GM18517 (cell line): ENCODE measurements around the gene MACO1.

Experiments used
- ATAC-seq: cut with Tn5 transposase; IDR thresholded peaks from one replicate; pipeline ENCODE4 v1.9.1; 2021; ENCODE audit warnings: mild to moderate bottlenecking, moderate library complexity; ENCODE audit not compliant: unreplicated experiment

Gene MACO1

DNA sequence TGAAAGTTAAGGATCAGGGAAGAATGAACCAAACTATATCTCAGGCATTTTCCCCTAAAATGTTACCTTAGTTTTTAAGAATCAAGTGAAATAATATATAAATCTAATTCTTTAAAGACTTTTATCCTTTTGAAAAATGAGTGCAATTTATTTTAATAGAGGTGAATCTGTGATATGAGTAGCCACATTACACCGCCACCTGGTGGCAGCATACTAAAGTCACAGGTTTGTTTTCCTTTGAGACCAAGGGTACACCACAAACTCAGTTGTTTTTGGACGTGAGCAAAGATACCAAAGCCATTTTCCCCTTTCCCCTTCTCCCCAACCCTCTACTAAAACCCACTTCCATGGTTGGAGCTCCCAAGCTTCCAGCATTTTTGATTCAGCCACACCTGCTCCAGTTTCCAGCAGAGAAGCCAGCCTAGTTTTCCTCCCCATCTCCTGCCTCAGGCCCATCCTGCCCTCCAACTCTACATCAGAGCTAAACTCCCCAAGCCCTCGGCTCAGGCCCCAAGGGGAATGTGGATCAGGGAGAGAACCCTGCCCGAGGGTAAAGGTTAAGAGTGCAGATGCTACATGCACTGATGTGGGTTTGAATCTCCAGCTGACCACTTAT, 89.9 kb downstream of the MACO1 start:
- no peak for ATAC-seq

DNA sequence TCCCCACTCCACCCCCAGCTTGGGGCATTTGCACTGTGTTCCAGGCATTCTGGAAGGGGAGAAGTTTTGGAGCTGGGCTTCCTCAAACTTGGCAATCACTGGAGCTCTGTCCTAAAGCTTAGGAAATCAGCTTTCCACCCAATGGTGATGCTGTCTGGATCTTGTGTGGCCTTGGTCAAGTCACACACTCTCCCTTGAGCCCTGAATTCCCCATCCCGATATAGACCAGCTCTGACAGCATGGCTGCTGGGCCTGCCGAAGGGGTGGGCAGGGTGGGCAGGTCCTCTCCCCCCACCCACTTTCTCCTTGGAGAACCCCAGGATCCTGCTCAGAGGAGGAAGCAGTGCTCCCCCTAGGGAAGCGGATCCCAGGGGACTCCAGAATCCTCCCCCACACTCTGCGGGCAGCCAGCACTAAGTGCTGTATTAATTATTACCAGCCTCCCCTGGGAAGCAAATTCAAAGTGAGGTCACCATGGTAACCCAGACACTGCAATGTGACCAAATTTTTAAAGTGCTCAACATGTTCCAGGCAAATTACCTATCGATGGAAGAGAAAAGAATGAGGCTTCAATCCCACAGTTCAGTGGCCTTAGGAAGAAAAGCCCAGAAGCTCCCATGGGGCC, 91.4 kb downstream of the MACO1 start:
- ATAC-seq, result no peak

DNA sequence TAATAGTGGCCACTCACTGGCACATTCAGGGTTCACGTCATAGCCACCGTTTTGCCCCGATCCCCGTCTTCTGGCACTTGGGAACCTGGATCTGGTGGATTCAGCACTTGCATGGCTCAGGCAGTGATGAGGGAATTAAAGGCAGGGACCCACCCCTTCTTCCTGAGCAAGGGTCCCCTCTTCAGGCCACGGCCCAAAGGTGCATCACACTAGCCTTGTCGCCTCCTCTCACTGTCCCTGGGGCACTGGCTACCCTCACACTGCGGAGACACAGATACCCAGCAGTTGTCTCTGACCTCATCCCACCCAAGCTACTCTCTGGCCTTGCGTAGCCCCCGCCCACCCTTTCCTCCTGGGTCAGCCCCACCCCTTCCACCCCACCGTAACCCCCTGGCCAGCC, 92.8 kb downstream of the MACO1 start:
- ATAC-seq, result no peak

DNA sequence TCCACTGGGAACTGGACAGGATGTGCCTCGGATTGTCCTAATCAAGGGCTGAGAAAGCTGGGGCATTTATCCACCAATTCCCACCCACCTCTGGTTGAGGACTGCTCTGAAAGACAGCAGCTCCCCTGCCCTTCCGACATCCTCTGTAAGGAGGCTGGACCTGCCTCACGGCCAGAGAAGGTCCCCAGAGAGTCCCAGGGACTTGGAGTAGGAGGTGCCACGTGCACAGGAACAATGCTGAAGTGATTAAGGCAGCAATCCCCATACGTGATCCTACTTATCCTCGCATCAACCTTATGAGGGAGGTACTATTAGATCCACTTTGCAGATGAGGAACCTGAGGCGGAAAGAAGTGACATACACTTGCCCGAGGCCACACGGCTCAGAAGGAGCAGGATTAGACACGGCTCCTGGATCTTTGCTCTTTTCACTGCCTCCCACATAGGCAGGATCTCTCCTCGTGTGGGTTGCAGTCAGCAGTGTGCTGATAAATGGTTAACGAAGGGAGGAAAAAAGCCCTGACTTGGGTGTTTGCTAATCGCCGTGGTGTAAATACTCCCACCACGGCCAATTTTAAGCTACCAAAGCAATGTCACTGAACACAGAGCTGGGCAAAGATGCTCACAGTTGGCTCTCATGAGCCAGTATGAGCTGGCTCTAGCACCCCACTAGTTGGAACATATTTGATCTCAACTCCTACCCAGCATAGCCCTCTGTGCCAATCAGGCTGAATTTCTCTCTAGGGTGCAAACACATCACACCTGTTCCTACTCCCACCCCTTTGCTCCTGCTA, 94.1 kb downstream of the MACO1 start:
- no peak for ATAC-seq

DNA sequence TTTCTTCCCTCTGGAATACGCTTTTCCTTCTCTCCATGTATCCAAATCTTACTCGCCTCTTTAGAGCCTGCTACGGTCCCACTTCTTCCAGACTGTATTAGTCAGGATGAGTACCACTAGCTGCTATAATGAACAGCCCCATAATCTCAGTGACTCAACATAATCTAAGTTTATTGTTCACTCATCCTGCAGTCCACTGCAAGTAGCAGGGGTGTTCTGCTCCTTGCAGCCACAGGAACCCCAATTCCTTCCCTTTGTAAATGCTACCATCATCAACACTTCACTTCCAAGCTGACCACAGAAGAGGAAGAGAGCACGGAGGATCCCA, 94.6 kb downstream of the MACO1 start:
- no peak for ATAC-seq

DNA sequence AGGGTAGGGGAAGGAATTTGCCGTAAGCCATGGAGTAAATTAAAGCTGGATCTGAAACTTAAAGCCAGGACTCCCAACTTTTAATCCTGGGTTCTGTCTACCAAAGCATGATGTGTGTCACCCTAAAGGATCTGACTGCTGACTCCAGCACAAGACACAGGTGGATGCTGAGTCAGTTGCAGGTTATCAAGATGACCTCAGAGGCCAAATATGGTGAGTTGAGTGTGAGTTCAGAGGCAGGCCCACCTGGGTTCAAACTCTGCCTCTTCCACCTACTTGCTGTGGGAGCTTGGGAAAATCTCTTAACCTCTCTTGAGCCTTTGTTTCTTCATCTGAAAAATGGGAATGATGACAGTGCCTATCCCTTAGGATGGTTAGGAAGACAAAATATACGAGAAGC, 96.1 kb downstream of the MACO1 start:
- ATAC-seq, result no peak

DNA sequence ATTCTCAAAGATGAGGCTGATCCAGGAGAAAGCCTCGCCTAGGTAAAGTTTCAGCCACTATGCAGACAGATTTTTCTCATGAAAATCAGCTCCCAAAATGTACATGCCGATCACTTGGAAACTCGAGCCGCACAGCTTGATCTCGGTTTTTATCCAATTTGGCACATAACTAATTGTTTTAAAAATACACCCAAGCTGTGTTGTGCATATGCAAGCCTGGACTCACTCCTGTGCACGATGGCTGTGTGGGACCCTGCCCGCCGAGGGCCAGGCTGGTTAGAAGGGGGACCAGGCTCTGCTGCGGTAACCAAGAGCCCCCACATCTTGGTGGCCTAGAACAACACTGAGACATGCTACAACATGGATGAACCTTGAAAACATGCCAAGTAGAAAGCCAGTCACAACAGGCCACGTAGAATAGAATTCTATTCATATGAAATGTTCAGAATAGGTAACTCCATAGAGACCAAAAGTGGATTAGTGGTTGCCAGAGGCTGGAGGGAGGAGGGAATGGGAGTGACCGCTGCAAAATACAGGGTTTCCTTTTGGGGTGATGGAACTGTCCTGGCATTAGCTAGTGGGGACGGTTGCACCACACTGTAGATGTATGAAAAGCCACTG, 96.6 kb downstream of the MACO1 start:
- ATAC-seq, result no peak

DNA sequence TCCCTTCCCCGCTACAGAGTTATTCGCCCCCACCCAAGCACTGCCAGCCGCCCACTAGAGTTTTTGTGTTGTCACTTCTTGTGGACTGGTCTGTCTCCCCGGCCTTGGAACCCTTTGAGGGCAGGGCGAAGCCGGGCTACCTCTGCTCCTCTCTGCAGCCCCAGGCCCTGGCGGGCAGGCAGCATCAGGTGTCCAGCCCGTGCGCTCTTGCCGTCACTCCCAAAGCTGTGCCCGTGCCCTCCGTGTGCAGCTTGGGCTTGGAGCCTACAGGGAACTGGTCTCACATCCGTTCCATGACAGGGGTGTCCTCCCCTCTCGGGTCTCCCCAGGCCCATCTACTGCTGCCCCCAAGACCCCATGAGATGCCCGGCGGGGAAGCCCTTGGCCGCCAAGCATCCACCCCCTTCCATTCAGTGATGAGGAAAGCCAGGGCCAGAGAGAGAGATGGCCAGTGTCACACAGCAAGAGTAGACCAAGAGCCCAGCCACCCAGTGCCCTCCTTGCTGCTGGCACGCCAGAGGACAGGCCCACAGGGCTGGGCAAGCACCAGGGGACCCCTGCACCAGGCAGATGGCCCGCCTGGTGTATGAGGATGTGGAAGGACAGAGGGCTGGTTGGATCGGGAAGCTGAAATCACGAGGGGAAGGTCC, 97.4 kb downstream of the MACO1 start:
- ATAC-seq, result no peak

DNA sequence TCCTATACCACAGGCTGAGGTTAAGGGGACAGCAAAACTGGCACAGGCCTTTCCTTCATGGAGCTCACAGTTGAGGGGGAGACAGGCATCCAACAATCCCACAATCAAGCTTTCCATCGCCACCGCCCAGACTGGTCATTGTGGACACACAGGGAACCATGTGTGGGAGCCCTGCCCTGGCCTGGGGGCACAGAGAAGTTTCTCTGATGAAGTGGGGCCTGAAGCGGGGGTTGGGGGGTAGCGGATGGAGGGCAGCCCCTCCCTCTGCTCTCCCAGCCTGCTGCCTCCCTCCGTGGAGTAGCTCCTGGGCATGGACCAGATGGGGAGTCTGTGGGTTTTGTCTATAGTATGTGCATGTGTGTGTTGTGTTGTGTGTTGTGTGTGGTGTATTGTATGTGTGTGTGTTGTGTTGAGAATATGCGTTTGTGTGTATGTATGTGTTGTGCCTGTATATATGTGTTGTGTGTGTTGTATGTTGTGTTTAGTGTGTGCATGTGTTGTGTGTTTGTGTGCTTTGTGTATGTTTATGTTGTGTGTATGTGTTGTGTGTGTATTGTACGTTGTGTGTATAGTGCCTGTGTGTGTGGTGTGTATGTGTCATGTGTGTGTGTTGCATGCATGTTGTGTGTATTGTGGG, 98.3 kb downstream of the MACO1 start:
- ATAC-seq, result no peak

DNA sequence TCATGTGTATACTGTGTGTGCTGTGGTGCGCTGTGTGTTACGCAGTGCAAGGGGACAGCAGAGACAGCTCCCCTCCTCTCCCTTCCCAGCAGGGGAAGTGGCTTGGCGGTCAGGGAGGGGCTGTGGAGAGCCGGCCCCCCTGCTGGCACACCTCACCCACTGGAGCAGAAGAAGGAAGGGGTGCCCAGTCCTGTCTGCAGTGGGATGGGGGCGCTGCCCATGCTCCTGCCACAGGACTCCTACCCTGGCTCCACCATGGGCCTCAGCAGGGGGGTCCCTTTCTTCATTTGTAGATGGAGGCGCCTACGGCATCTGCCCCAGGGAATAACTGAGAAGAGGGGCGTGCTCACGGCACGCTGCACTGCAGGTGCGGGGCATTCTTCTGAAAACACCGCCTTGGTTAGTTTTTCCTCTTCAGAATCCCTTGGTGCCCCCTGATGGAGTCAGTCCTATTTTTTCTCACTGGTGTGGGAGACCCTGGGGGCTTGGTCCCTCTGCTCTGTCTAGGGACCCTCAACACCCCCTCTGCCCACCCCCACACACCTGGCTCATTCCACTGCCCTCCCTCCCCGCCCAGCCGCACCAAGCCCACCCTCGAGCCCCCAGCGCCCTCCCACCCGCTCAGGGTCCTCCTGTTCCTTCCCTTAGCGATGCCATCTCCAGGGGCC, 99.0 kb downstream of the MACO1 start:
- ATAC-seq, result no peak

DNA sequence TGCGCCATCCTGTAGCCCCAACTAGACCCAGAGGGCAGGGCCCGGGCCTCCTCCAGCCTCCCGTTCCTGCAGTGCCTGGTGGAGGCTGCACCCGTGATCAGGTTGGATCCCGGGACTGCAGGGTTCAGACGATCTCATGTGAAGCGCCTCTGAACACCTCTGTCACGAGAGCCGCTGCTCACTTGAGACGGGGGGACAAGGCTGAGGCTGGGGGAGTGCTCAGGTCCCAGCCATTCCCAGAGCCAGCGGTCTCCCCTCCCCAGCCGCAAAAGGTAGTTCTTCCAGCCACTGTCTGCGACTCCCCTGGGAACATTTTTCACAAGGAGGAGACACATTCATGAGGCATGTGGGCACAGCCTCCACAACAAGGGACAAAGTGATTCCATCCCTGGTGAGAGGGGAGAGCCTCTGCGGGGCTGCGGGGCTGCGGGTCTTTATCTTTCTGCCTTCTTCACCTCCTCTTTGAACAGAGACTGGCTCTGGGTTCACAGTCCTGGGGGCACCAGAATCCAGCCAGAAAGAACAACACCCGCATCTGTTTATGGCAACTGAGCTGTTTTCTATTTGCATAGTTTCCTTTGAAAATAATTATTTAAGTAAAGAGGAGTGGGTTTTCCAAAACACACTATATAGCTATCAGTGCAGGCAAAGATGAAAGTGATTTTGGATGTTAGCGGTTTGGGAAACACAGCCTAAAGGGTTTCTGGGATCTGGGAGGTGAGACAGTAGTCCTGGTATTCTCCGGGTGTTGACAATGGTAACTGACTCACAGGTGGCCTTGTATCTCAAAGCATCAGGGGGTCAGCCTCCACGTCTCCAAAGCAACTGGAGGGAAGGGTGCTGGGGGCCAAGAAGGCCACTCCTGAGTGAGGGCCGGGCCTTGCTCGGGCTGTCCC, 99.7 kb downstream of the MACO1 start:
- no peak for ATAC-seq

DNA sequence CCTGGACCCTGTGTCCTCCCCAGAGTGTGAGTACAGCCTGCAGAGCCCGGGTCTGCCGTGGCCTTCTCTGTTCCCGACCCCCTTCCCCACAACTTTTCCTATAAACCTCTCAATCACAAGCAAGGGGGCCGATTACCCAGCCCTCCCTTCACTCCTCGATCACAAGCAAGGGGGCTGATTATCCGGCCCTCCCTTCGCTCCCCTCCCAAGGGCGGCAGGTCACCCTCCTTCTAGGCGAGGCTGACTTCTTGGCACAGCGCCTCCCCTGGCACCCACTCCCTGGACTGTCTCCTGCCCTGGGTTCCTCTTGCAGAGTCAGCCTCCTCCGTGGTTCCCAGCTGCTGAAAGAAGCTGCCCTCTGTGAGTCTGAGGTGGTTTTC, 100.4 kb downstream of the MACO1 start:
- ATAC-seq, result no peak

DNA sequence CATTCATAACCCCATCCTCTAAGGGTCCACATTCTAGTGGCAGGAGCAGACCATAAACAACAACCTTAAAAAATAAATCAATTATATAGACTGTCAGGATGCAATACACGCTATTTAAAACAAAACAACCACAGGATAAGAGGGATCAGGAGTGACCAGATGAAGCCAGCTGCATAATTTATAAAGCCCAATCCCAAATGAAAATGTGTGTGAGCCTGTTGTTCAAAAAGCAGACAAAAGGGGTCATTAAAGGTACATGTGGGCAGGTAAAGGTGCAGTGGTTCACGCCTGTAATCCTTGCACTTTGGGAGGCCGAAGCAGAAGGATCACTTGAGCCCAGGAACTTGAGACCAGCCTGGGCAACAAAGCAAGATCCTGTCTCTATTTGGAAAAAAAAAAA, 102.3 kb downstream of the MACO1 start:
- no peak for ATAC-seq

DNA sequence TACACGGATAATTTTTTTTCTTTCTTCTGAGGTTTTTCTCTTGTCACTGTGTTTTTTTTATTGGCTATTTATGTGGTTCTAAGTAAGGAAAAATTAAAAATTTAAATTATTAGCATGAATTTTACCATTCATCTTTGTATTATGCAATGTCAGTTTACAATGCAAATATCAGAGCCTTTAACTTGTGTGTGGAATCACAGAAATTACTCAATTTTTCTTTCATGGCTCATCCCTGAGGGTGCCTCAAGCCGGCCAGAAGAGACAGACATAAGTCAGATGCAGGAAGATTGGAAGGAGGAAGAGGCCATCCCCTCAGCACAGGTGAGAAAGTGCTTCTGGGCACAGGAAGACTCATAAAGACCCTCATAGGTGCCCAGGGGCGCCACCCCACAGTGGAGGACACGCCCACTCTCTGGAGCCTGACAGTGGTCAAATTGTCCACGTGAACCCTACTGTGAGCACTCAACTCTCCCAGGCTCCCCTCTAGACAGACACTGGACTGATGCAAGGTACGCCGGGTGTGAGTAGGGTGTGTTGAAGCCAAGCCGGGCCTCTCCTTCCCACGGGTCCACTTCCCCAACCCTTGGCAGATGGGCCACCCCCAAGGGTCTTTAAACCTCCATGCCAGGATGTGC, 103.2 kb downstream of the MACO1 start:
- ATAC-seq, result no peak

DNA sequence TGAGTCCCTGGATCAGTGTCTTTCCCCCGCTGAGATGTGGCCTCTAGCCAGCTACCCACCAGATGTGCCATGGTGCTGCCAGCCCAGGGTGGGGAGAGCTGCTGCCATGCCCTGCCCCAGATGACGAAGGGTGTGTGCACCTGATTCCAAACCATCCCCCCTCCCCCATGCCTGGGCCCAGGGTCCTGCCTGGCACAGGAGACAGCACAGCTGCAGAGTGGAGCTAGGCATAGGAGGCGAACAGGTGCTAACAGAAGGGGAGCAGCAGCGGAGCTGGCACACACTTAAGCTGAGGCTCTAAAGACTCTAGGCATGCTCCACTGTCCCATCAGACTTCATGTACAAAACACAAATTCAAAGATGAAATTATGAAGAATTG, 103.7 kb downstream of the MACO1 start:
- ATAC-seq, result no peak

DNA sequence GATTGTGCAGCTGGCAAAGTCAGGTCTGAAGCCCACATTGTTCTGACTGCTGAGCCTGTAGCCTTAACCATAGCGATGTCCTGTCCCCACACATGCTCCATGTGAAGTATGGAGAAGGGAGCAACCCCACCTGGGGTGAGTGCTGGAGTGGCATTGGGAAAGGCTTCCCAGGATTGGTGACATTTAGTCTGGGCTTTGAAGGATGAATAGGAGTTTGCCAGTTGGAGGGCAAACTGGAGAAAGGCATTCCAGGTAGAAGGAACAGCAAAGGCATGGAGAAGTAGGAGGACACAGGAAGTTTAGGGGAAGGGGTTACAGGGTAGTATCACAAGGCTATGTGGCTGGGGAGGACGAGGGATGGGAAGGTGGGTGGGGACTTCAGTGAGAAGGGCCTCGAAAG, 105.4 kb downstream of the MACO1 start:
- ATAC-seq, result no peak

DNA sequence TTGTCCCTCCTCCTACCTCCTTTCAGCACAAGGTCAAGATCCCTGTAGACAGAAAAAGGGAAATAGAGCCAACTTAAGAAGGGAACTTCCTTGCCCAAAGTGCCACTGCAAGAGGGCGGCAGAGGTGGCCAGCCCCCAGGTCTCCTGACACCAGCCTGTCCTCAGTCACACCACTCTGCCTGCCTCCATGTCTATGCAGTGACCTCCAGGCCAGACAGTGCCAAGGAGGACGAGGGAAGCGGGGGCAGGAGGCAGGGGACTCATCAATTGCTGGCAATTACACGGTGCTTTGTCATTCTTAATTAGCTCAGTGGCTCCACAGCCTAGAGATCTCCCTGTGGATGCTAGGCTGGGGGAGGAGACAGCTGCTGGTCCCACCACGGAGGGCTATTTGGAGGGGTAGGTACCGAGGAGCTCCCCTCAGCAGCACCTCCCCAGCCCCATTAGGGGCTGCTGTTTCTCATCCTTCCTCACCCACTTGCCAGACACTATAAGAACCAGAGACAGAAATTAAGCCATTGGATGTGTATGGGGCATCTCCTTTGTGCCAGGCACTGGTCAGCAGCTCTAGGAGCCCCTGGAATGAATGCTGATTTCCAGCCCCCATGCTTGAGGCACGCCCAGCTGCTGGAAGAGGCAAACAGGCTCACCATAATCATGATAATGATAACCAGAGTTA, 106.6 kb downstream of the MACO1 start:
- ATAC-seq, result no peak

DNA sequence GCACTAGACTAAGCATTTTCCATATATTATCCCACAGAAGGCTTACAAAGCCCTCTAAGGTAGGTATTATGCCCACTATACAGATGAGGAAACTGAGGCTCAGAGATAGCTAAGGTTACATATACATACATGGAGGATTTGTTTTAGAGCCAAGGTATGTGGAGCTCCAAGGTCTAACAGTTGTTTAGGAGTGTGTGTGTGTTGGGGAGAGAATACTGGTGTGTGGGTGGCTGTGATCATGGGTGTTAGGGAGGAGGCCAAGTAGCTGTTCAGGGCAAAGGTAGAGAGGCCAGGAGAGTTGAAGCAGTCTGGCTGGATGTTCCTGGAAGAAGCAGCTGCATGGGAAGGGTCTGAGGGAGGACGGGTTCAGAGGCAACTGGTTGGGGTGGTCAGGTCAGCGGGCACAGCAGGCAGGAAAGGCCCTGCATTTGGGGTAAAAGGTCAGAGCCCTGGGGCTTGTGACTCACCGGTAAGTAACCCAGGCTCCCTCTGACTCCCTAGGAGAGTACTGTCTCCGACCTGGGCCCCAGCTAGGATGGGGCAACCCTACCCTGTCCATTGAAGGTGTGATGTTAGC, 107.6 kb downstream of the MACO1 start:
- ATAC-seq, result no peak
